Measurements from ENCODE around the gene MADCAM1.

The MADCAM1 gene

DNA sequence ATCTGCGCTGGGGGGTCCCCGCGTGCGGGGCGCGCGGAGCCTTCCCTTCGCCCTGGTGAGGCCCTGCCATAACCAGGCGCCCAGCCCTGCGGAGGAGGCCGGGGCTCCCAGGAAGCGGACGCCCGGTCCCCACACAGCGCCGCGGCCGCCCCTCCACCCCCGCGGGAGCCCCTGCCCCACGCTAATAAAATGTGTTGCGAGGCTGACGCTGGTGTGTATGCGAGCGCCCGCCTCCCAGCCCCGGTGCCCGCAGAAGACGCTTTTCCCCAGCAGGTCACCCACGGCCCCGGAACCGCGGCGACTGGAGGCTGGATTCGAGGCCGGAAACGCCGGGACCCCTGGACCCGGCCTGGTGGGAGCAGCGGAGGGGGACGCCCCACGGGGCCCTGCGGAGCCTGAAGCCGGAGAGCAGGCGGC is 23.2 kb downstream of the MADCAM1 start:
- Histone ChIP-seq H3K36me3 (ENCODE audit: control insufficient read depth in 1 of 2, insufficient read depth in 2 of 2, low read length in 2 of 2) (no peaks in the 10 kb centered on the region), H3K27ac (ENCODE audit: low read depth, low read length) (no peak overlapping the region), H3K4me1 (ENCODE audit: control insufficient read depth in 1 of 2, insufficient read depth in 2 of 2, low read length in 2 of 2) (no peaks in the 10 kb centered on the region), H3K9ac (ENCODE audit: low read depth in 1 of 2, low read length in 2 of 2) (no peak overlapping the region), H3K27me3 (ENCODE audit: control insufficient read depth in 1 of 2, insufficient read depth in 2 of 2, low read length in 2 of 2) (no peaks in the 10 kb centered on the region), H3K4me3 (ENCODE audit: low read depth in 1 of 2, low read length in 2 of 2) (no peak overlapping the region), H3K9me3 (ENCODE audit: control insufficient read depth in 1 of 2, low read length in 2 of 2) (no peaks in the 10 kb centered on the region)

- Histone ChIP-seq H3K27ac (ENCODE audit: low read depth, low read length) (no peak overlapping the region), H3K9me3 (ENCODE audit: control insufficient read depth in 1 of 2, low read length in 2 of 2) (no peaks in the 10 kb centered on the region), H3K36me3 (ENCODE audit: control insufficient read depth in 1 of 2, insufficient read depth in 2 of 2, low read length in 2 of 2) (no peaks in the 10 kb centered on the region), H3K27me3 (ENCODE audit: control insufficient read depth in 1 of 2, insufficient read depth in 2 of 2, low read length in 2 of 2) (peaks cover 3 to 11% of the 10 kb centered on the region in 2 donors), H3K4me1 (ENCODE audit: control insufficient read depth in 1 of 2, insufficient read depth in 2 of 2, low read length in 2 of 2) (no peaks in the 10 kb centered on the region), H3K4me3 (ENCODE audit: low read depth in 1 of 2, low read length in 2 of 2) (no peak overlapping the region), H3K9ac (ENCODE audit: low read depth in 1 of 2, low read length in 2 of 2) (no peak overlapping the region)
These were observed 26.4 kb downstream of the MADCAM1 start for GRCh38 chr19:522726-523125.

- no peak overlapping the region for H3K9ac ChIP-seq (ENCODE audit: low read depth in 1 of 2, low read length in 2 of 2)
- H3K4me1 ChIP-seq (ENCODE audit: control insufficient read depth in 1 of 2, insufficient read depth in 2 of 2, low read length in 2 of 2), result no peaks in the 10 kb centered on the region
- H3K36me3 ChIP-seq (ENCODE audit: control insufficient read depth in 1 of 2, insufficient read depth in 2 of 2, low read length in 2 of 2), result no peaks in the 10 kb centered on the region
- H3K27me3 ChIP-seq (ENCODE audit: control insufficient read depth in 1 of 2, insufficient read depth in 2 of 2, low read length in 2 of 2), result peaks cover 3 to 13% of the 10 kb centered on the region in 2 donors
- no peaks in the 10 kb centered on the region for H3K9me3 ChIP-seq (ENCODE audit: control insufficient read depth in 1 of 2, low read length in 2 of 2)
- H3K27ac ChIP-seq (ENCODE audit: low read depth, low read length), result no peak overlapping the region
- no peak overlapping the region for H3K4me3 ChIP-seq (ENCODE audit: low read depth in 1 of 2, low read length in 2 of 2)
These were observed 27.9 kb downstream of the MADCAM1 start for GRCh38 chr19:524062-524674.

DNA sequence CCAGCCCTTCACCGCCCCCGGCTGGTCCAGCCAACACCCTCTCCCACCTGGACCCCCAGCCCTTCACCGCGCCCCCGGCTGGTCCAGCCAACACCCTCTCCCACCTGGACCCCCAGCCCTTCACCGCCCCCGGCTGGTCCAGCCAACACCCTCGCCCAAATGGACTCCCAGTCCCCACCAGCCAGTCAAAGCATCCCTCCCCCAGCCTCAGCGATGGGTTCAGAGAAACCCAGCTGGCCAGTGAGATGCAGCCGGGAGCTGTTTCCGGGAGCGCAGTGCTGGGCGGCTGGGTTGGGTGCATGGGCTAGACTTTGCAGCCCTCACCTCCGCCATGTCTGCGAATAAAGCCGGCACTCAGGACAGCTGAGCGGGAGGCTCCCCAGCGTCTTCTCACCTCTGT is 28.7 kb downstream of the MADCAM1 start:
- H3K27me3 ChIP-seq (ENCODE audit: control insufficient read depth in 1 of 2, insufficient read depth in 2 of 2, low read length in 2 of 2), result peaks cover 3 to 13% of the 10 kb centered on the region in 2 donors

DNA sequence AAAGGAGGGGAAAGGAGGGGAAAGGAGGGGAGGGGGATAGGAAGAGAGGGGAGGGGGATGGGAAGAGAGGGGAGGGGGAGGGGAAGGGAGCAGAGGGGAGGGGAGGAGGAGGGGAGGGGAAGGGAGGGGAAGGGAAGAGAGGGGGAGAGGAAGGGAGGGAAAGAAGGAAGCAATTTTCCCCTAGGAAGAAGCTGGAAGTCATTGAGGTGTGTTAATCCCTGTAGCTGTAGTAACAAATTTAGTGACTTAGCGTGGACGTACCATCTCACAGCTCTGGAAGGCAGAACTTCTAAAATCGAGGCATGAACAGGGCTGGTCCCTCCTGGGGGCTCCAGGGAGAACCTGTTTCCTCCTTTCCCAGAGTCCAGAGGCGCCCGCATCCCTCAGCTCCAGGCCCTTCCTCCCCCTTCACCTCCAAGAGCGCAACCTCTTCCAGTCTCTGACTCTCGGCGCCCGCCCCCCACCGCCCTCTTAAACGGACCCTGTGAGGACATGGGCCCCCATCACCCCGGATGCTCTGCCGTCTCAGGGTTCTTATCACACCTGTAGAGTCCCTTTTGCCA is 29.7 kb downstream of the MADCAM1 start:
- Histone ChIP-seq H3K4me1 (ENCODE audit: control insufficient read depth in 1 of 2, insufficient read depth in 2 of 2, low read length in 2 of 2) (no peaks in the 10 kb centered on the region), H3K27me3 (ENCODE audit: control insufficient read depth in 1 of 2, insufficient read depth in 2 of 2, low read length in 2 of 2) (peaks cover 3 to 13% of the 10 kb centered on the region in 2 donors), H3K9me3 (ENCODE audit: control insufficient read depth in 1 of 2, low read length in 2 of 2) (no peaks in the 10 kb centered on the region), H3K27ac (ENCODE audit: low read depth, low read length) (no peak overlapping the region), H3K9ac (ENCODE audit: low read depth in 1 of 2, low read length in 2 of 2) (no peak overlapping the region), H3K4me3 (ENCODE audit: low read depth in 1 of 2, low read length in 2 of 2) (no peak overlapping the region), H3K36me3 (ENCODE audit: control insufficient read depth in 1 of 2, insufficient read depth in 2 of 2, low read length in 2 of 2) (no peaks in the 10 kb centered on the region)

More for the DNA sequence above, 28.7 kb downstream of the MADCAM1 start:
- no peak overlapping the region for H3K27ac ChIP-seq (ENCODE audit: low read depth, low read length)
- no peaks in the 10 kb centered on the region for H3K9me3 ChIP-seq (ENCODE audit: control insufficient read depth in 1 of 2, low read length in 2 of 2)
- H3K4me1 ChIP-seq (ENCODE audit: control insufficient read depth in 1 of 2, insufficient read depth in 2 of 2, low read length in 2 of 2), result no peaks in the 10 kb centered on the region
- no peak overlapping the region for H3K9ac ChIP-seq (ENCODE audit: low read depth in 1 of 2, low read length in 2 of 2)
- H3K36me3 ChIP-seq (ENCODE audit: control insufficient read depth in 1 of 2, insufficient read depth in 2 of 2, low read length in 2 of 2), result no peaks in the 10 kb centered on the region
- no peak overlapping the region for H3K4me3 ChIP-seq (ENCODE audit: low read depth in 1 of 2, low read length in 2 of 2)

DNA sequence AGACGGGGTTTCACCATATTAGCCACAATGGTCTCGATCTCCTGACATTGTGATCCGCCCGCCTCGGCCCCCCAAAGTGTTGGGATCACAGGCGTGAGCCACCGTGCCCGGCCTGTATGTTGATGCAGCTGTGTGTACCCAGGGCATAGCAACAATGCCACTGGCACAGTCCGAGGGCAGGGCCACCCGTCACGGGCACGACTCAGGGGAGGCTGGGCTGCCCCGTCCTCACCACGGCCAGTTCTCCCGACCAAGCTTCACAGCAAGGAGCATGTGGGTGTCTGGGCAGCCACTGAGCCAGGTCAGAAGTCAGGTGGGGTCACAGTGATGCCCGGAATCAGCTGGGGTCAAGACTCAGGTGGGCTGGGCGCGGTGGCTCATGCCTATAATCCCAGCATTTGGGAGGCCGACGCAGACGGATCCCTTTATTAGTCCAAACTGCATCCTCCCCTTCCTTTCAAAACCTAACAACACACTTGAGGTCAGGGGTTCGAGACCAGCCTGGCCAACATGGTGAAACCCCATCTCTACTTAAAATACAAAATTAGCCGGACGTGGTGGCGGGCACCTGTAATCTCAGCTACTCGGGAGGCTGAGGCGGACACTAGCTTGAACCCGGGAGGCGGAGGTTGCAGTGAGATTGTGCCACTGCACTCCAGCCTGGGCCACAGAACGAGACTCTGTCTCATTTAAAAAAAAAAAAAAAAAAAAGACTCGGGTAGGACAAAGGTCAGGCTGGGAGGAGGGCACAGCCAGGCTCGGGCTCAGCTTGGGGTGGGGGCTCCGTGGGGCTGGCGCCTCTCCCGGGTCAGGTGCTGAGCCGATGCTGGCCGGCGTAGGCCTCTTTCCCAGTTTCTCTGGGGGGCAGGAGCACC is 34.1 kb downstream of the MADCAM1 start:
- no peaks in the 10 kb centered on the region for H3K9me3 ChIP-seq (ENCODE audit: control insufficient read depth in 1 of 2, low read length in 2 of 2)
- H3K27ac ChIP-seq (ENCODE audit: low read depth, low read length), result peak overlapping the region; percentile 93
- peak overlapping the region; percentile 66 to 73 for H3K4me3 ChIP-seq (ENCODE audit: low read depth in 1 of 2, low read length in 2 of 2)
- no peaks in the 10 kb centered on the region for H3K36me3 ChIP-seq (ENCODE audit: control insufficient read depth in 1 of 2, insufficient read depth in 2 of 2, low read length in 2 of 2)
- peak overlapping the region; percentile 61 to 69 for H3K9ac ChIP-seq (ENCODE audit: low read depth in 1 of 2, low read length in 2 of 2)
- peaks cover 12 to 14% of the 10 kb centered on the region in 2 donors for H3K4me1 ChIP-seq (ENCODE audit: control insufficient read depth in 1 of 2, insufficient read depth in 2 of 2, low read length in 2 of 2)
- H3K27me3 ChIP-seq (ENCODE audit: control insufficient read depth in 1 of 2, insufficient read depth in 2 of 2, low read length in 2 of 2), result peaks cover 3 to 9% of the 10 kb centered on the region in 2 donors

GRCh38 chr19:531009-531752 is 34.9 kb downstream of the MADCAM1 start:
- Histone ChIP-seq H3K27ac (ENCODE audit: low read depth, low read length) (peak overlapping the region; percentile 93), H3K4me3 (ENCODE audit: low read depth in 1 of 2, low read length in 2 of 2) (peak overlapping the region; percentile 66 to 73), H3K27me3 (ENCODE audit: control insufficient read depth in 1 of 2, insufficient read depth in 2 of 2, low read length in 2 of 2) (peaks cover 3 to 5% of the 10 kb centered on the region in 2 donors), H3K9ac (ENCODE audit: low read depth in 1 of 2, low read length in 2 of 2) (peak overlapping the region; percentile 61 to 69), H3K9me3 (ENCODE audit: control insufficient read depth in 1 of 2, low read length in 2 of 2) (no peaks in the 10 kb centered on the region), H3K36me3 (ENCODE audit: control insufficient read depth in 1 of 2, insufficient read depth in 2 of 2, low read length in 2 of 2) (peaks cover 0 to 3% of the 10 kb centered on the region in 2 donors), H3K4me1 (ENCODE audit: control insufficient read depth in 1 of 2, insufficient read depth in 2 of 2, low read length in 2 of 2) (peaks cover 12 to 14% of the 10 kb centered on the region in 2 donors)

GRCh38 chr19:531753-532560 is 35.7 kb downstream of the MADCAM1 start, which contains the start of gene CDC34:
Gene CDC34, plus strand, starts transcription at chr19:531760. Its CDS starts 172 bp downstream, at chr19:531932.
- Histone ChIP-seq H3K27ac (ENCODE audit: low read depth, low read length) (peak within 1 kb of the TSS; percentile 93), H3K27me3 (ENCODE audit: control insufficient read depth in 1 of 2, insufficient read depth in 2 of 2, low read length in 2 of 2) (peaks cover 0 to 2% of the 10 kb centered on the region in 2 donors), H3K4me1 (ENCODE audit: control insufficient read depth in 1 of 2, insufficient read depth in 2 of 2, low read length in 2 of 2) (peaks cover 12 to 14% of the 10 kb centered on the region in 2 donors), H3K4me3 (ENCODE audit: low read depth in 1 of 2, low read length in 2 of 2) (peak within 1 kb of the TSS; percentile 75 to 89), H3K9me3 (ENCODE audit: control insufficient read depth in 1 of 2, low read length in 2 of 2) (no peaks in the 10 kb centered on the region), H3K36me3 (ENCODE audit: control insufficient read depth in 1 of 2, insufficient read depth in 2 of 2, low read length in 2 of 2) (peaks cover 0 to 10% of the 10 kb centered on the region in 2 donors), H3K9ac (ENCODE audit: low read depth in 1 of 2, low read length in 2 of 2) (peak within 1 kb of the TSS; percentile 79 to 82)

Data from duodenal mucosa (tissue), 2 donors.